SKM-1 treated with dmso at 0.1 percent for 144 hours (cell line): ENCODE data around the gene KATNB1.
"Not testable (repeated sequence)": the region's sequence is repeated elsewhere in the genome, so short reads cannot be mapped to it uniquely, and the experiment has no call there.

Source experiments
- DNase-seq: peaks from one replicate; lab custom pipeline; 2025; ENCODE audit not compliant: unreplicated experiment; lab: John Stamatoyannopoulos, UW

KATNB1 gene

DNA sequence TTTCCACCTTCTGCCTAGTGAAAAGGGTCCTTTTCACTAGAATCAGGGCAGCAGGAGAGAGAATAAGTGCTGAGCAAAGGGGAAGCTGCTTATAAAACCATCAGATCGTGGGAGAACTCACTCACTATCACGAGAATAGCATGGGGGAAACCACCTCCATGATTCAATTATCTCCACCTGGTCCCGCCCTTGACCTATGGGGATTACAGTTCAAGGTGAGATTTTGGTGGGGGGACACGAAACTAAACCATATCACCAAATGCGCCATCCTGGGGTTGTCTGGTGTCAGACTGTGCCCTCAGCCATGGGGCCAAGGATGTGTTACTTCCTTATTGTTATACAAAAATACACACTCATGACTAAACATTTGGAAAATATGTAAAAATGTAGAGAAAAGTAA is 10.4 kb upstream of the KATNB1 start:
- DNase-seq: no peak

DNA sequence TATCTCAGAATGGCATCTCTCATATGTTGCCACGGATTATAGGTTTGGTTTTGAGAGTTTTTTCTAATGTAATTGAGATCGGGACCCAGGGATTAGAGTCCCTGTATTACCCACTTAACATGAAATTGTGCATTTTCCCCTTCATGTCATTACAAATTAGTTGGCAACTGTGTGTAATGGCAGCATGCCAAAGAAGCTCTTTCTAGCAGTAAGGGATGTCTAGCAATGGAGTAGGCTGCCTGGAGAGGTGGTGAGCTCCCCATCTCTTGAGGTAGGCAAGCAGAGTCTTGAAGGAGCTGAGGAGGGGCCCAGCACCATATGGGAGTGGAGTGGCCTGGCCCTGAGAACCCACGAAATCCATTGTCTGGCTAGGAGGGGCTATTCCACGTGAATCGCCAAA is 10.0 kb upstream of the KATNB1 start:
- no peak for DNase-seq

DNA sequence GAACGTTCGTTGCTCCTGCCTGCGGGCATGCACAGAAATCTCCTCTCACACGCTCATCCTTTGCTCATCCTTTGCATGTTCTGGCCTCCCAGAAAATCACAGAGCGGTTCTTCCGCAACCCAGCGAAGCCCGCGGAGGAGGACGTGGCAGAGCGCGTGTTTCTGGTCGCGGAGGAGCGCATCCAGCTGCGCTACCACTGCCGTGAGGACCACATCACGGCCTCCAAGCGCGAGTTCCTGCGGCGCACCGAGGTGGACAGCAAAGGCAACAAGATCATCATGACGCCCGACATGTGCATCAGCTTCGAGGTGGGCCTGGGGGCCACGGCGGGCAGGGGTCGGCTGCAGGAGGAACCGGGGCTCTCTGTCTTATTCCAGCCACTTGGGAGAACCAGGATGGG is 9.6 kb upstream of the KATNB1 start:
- DNase-seq: no peak

DNA sequence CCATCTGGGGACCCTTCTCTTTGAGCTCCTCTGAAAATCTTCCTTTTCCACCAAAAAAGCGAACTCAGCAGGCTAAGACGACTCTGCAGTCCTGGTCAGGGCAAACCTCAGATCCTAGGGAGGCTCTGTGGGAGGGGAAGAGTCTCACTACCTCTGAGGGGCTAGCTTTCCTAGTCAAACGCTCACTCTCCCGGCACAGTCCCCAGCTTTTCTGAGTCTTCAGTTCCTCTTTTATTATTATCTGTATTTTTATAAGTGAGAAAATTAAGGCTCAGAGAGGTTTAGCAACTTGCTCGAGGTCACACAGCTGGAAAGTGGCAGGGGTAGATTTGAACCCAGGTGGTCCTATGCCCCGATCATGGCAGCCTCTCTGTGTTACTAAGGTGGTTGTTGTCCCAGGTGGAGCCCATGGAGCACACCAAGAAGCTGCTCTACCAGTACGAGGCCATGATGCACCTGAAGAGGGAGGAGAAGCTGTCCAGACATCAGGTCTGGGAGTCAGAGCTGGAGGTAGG is 9.1 kb upstream of the KATNB1 start:
- no peak for DNase-seq

DNA sequence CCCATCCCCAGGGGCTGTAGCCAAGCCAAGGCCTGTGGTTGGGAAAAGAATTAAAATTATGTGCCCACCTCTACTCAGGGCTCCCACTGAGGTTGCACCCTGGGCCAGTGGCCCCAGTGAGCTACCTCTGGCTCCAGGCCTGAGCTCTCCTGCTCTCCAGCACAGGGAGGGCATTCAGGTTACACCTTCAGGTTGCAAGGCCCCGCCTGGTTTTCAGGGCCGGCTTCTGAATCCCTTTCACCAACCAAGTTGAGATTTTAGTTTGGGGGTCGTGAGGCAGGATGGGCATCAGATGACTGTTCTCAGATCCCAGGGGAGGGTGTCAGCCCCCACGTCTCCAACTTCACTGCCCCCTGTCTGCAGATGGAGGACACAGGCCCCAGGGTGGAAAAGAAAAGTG is 8.0 kb upstream of the KATNB1 start:
- DNase-seq: no peak

DNA sequence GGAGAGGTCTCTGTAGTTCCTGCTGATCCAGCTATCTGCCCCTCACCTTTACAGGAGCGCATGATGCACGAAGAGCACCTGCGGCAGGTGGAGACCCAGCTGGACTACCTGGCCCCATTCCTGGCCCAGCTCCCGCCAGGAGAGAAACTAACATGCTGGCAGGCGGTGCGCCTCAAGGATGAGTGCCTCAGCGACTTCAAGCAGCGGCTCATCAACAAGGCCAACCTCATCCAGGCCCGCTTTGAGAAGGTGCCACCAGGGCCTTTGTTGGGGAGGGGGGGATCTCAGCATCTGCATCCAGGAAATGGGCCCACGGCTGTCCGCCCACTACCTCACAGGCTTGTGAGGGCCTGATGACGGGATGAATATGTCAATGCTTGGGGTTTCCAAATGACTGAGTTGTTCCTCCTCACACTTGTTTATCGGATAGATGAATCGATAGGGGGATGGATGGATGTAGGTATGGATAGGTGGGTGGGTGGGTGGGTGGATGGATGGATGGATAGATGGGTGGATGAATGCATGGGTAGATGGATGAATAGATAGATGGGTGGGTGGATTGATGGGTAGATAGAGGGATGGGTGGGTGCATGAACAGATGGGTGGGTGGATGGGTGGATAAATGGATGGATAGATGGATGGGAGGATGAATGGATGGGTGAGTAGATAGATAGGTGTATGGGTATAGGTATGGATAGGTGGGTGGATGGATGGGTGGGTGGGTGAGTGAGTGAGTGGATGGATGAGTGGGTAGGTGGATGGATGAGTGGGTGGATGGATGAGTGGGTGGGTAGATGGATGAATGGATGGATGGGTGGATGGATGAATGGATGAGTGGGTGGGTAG is 7.0 kb upstream of the KATNB1 start:
- DNase-seq: no peak

DNA sequence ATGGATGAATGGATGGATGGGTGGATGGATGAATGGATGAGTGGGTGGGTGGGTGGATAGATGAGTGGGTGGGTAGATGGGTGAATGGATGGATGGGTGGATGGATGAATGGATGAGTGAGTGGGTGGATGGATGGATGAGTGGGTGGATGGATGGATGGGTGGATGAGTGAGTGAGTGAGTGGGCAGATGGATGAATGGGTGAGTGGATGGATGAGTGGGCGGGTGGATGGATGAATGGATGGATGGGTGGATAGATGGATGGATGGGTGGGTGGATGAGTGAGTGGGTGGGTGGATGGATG is 6.4 kb upstream of the KATNB1 start:
- DNase-seq: no peak

DNA sequence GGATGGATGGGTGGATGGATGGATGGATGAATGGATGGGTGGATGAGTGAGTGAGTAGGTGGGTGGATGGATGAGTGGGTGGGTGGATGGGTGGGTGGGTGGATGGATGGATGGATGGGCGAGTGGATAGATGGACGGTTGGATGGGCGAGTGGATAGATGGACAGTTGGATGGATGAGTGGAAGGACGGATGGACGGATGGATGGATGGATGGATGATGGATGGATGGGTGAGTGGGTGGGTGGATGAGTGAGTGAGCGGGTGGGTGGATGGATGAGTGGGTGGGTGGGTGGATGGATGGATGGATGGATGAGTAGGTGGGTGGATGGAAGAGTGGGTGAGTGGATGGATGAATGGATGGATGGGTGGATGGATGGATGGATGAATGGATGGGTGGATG is 5.7 kb upstream of the KATNB1 start:
- DNase-seq: not testable (repeated sequence)

DNA sequence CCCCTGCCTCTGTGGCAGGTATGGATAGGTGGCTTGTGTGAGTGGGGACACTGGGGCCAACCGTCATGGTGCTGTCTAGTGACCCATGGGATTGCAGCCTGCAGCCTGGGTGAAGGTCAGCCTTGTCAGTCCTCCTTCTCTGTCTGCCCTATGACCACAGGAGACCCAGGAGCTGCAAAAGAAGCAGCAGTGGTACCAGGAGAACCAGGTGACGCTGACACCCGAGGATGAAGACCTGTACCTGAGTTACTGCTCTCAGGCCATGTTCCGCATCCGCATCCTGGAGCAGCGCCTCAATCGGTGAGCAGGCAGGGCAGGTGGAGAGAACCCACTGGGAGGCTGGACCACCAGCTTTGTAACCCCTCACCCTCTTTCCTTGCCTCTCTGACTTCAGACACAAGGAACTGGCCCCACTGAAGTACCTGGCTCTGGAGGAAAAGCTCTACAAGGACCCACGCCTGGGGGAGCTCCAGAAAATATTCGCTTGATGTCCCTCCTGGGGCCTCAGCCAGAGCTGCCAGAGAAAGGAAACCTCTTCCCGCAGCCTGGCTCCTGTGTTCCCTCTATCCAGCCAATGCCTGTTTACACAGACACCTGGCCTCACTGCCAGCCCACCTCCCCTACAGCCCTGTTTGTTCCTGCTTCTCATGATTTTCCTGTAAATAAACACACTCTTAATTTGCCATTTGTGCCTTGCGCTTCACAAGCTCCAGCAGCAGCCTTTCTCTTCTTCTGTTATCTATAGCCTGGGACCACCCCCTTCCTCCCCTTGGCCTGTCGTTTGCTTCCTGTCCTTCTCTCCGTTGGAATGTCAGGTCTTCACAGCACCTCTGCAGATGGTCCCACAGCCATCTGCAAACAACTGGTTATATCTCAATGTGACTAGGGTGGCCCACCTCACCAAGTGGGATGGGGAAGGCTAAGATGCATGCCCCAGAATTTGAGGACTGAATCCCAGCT is 4.5 kb upstream of the KATNB1 start:
- no peak for DNase-seq

DNA sequence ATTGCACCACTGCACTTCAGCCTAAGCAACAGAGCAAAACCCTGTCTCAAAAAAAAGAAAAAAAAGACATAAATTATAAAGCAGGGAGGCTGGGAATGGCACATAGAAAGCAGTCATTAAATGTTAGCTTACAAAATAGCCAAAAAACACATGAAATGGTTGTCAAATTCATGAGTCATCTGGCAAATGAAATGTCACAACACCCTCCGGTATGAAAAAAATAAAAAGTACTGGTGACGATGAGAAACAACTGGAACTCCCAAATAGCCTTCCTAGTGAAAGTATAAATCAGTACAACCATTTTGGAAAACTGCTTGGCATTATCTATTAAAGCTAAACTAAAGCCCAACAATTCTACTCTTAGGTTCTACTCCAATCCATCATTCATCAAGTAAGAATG is 3.5 kb upstream of the KATNB1 start:
- no peak for DNase-seq

DNA sequence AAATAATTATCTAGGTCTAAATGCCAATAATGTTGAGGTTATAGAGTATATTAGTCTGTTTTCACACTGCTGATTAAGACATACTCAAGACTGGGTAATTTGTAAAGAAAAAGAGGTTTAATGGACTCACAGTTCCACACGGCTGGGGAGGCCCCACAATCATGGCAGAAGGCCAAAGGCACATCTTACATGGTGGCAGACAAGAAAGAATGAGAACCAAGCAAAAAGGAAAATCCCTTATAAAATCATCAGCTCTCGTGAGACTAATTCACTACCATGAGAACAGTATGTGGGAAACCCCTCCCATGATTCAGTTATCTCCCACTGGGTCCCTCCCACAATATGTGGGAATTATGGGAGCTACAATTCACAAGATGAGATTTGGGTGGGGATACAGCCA is 2.9 kb upstream of the KATNB1 start:
- DNase-seq: no peak

DNA sequence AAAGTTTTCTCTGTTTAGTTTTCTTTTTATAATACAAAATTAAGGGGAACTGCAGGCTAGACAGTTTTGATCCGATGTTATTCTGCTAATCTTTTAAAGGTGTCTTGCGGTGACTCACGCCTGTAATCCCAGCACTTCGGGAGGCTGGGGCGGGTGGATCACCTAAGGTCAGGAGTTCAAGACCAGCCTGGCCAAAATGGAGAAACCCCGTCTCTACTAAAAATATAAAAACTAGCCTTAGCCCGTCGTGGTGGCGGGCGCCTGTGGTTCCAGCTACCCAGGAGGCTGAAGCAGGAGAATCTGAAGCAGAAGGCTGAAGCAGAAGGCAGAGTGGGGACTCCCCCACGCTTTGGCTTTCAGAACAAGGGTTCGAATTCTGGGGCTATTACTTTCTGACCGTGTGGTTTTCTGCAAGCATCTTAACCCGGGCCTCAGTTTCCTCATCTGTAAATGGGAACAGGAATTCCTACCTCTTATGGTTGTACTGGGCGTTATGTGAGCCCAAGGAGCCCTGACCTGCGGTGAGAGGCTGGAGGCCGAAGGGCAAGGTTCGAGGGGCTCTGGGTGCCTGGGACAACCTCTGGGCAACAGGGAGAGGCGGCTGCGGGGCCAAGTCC is 1.2 kb upstream of the KATNB1 start:
- DNase-seq: no peak

DNA sequence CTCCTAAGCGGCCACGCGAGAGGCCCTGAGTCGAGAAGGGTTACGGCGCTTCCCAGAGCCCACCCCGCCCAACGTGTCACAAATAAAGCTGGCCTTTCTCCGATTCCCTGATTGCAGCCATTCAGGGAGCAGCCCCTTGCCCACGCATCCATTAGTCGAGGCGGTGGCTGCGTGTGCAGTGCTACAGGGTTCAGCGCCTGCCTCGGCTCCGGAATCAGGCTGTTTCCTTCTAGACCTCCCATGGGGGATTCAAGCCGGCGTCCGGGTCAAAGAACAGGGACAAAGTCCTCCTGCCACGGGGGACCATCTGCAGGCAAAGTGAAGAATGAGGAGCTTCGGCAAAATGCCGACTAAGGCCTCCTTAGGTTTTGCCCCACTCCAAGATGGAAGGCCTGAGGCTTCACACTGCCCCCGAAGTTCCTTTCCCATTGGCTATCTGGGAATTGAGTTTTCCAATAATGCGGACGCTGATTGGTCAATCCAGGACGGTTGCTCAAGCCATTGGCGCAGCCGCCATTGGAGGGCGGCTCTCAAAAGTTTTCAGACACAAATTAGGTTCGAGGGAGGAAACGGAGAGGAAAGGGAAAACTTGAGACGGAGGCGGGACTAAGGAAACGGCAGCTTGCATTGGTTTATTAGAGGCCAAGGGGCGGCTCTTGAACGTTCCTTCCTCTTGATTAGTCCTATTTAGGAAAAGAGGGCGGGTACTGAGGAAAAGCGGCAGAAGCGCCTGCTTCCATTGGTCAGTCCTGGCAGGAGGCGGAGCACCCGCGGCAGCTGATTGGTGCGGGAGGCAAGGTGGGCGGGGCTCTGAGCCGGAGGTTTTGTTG is 430 bp upstream of the KATNB1 start:
- DNase-seq: peak; percentile 100

DNA sequence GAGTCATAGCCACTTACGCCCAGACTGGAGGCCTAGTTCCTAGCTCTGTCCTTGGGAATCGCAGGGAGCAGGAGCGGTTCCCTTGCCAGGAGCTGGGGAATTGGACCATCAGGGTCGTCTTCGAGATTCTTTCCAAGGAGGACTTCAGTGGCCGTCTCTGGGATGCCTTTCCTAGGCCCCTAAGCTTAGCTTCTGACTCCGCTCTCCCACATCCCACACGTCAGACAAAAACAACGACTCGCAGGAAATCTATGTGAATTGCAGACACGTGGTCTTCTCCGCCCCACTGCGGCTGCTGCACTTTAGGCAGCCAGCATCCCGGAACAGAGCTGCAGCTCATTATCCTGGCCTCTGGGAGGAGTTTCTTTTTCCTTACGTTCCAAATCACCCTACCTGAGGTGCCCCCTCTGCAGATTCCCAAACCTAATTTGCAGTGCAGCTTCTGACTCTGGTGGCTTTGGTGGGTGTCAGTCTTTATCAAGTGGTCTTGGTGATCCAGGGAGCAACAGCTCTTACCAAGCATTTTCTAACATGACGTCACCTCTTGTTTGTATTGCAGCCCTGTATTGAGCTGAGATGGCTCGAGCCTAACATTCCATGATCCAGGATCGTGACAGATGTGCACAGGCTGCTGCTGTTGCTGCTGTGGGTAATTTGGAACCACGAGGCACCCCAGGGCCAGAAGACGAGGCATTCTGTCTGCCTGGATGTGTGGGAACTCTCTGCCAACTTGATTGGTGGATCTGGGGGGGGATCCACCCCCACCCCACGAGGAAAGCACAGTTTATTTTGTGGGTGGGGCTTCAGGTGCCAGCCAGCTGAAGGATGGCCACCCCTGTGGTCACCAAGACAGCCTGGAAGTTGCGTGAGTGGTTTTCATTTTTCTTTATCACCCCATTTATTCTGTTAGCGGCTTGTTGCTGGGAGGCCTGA is 1.1 kb downstream of the KATNB1 start:
- DNase-seq: no peak

DNA sequence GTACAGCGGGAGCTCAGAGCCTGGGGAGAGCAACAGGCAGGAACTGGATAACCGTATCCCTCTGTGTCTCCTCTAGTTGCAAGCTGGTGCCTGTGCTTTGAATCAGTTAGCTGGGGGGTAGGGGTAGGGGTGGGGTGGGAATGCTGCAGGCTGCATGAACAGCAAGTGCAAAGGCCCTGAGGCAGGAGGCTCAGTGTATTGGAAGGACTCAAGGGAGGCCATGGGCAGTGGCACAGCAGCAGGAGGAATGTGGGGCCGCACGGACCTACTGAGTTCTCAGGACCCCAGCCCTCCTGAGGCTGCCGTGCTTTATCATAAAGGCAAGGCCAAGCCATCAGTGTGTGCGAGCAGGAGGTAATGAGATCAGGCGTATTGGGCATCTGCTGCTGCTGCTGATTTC is 3.3 kb downstream of the KATNB1 start:
- DNase-seq: no peak

DNA sequence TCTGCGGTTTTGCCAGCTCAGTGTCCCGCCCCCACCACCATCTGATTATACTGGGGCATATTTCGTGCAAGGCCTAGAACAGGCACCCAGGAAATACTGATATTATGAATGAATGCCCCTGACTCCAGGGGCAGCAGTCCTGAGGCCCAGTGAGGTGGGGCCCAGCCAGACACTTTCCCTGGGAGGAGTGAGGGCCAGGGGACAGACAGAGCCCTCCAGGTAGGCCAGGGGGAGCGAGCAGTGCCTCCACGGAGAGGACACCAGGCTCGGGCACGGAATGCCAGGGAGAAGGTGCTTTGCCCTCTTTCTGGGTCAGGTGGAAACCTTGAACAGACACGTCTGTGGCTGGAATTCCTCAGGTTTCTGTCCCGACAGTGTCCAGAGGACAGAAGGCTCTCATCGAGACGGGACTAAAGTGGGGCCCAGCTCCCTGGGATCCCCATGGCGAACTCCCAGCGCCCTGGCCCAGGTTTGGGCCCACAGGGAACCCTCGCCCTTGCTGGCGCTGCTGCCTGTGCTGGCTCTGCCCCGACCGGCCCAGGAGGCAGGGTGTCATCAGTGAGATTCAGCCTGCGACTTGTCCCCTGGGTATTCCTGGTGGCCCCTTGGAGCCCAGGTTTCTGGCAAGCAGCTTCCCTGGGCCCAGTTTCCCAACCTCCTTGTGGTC is 4.3 kb downstream of the KATNB1 start:
- no peak for DNase-seq

DNA sequence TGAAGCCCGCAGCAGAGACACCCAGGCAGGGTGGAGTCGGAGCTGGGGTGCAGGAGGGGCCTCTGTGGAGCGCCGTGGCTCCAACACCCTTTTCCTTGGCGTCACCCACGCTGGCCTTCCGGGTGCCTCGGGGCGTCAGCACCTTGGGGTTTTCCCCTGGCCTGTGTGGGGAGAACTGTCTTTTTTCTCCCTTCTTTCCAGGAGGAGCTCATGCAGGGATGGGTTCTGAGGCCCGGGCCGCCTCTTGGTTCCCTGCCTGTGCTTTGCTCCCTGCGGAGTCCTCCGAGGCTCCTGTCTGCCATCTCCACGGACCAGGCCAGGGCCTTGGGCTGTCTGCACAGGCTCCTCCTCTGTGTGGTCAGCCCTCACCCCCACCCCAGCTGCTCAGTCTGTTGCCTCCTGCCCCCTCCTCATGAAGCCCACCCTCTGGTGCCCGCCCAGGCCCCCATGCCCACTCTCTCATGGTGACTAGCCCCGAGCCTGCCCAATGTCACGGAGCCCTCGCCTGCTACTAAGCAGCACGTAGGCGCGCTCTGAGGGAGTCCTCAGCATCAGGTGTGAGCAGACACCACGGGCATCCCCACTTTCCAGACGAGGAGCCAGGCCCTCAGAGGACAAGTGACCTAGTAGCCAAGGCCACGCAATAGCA is 5.0 kb downstream of the KATNB1 start:
- no peak for DNase-seq

DNA sequence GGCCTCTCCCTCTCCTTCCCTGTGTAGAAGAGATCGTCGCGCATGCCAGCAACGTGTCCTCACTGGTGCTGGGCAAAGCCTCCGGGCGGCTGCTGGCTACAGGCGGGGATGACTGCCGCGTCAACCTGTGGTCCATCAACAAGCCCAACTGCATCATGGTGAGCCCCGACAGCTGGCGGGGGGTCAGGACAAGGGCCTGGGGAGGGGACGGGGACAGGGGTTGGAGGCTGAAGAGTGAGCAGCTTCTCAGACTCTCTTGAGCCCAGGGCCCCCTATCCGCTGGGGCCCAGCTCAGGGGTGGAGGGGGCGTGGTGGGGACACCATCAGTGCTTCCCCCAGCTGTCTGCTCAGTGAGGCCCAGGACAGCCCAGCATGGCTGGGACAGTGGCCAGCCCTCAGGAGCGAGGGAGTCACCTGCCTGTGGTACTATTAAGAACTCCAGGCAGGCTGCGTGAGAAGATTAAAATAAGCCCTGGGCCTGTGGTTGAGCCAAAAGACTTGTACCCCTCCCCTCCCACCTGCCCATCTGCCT is 6.2 kb downstream of the KATNB1 start:
- no peak for DNase-seq
